ENCODE results near the gene WRAP73.

DNA sequence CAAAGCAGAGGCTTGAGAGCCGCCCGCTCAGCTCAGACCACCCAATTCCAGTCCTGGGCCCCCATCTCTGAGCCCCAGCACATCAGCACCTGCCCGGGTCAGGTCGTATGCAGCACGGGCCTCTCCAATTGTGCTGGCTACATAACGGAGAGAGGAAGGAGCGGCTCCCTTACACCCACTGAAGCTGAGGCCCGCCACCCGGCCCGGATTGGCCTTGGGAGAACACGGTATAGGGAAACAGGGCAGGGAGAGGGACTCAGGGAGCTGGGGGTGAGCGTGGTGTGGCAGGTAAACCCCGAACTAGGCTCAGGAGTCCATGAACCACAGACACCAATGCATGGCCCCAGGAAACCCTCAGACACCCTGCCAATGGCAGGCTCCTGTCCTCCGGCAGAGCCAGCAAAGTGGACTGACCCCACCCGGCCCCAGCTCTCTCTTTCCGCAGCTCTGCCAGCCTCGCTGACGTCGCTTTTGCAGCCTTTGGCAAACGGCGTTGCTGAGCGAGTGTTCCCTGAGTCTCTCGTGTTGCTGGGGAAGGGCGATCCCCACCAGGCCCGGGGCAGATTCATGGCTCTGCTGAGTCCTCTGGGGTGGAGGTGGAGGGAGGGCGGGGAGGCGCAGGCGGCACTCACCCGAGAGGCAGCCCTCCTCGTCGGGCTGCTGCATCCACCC, 55.1 kb downstream of the WRAP73 start:
- no peak for TF ChIP-seq CTCF (IDR thresholded peaks at IDR 0.05)
- TF ChIP-seq POLR2AphosphoS5 (IDR thresholded peaks at IDR 0.05; ENCODE audit: insufficient read depth in 1 of 2, low read depth in 1 of 2), result no peak
